NCI-H82 treated with DMSO at 0.1 percent for 48 hours (cell line): ENCODE data around the gene THTPA.
"Not testable (repeated sequence)": the region's sequence is repeated elsewhere in the genome, so short reads cannot be mapped to it uniquely, and the experiment has no call there.

Experiments used
- DNase-seq: peaks from one replicate; lab custom pipeline; 2025; ENCODE audit not compliant: unreplicated experiment; lab: John Stamatoyannopoulos, UW

Gene THTPA

GRCh38 chr14:23609001-23609400, 52.9 kb downstream of the THTPA start:
- no peak for DNase-seq

- DNase-seq = not testable (repeated sequence)
These were observed 53.5 kb downstream of the THTPA start for GRCh38 chr14:23609411-23610089.
